Measurements from ENCODE around the gene SNTA1. TPM values are rescaled to one million over a fixed set of nuclear protein-coding genes. Genes with fewer than 3 reads are reported as not detected.
"Not testable (repeated sequence)": the region's sequence is repeated elsewhere in the genome, so short reads cannot be mapped to it uniquely, and the experiment has no call there.

SNTA1 gene
- total RNA-seq, 2 donors from 2014 or later: 2.2 to 3.7 TPM

DNA sequence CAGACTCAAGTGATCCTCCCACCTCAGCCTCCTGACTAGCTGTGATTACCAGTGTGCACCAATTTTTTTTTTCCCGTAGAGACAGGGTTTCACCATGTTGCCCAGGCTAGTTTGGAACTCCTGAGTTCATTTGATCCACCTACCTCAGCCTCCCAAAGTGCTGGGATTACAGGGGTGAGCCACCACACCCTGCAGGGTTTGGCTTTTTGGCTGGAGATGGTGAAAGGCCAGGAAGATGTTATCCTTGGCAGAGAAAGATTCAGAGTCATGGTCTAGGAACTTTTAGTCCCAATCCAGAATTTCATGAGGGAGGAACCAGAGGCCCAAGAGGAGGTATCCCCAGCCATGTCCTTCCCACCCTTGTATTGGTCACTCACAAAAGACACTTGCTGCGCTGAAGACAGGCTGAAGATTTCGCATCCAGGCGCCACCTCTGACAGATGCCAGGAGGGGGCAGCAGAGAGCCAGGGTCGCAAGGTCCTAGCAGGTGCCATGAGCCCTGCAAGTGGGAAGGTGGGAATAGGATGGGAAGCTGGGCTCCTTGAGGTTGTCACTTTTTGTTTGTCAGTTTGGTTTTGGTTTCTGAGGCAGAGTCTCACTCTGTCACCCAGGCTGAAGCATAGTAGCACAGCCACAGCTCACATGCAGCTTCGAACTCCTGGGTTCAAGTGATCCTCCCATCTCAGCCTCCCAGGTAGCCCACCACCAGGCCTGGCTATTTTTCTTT lies 13.5 kb upstream of the SNTA1 start:
- ATAC-seq (replicated peaks in 1 of 2) (peak; percentile 90 to 94), DNase-seq (peak; percentile 82 to 87)
- H3K27me3 Mint-ChIP-seq (ENCODE audit: low read depth); H3K36me3 Mint-ChIP-seq (ENCODE audit: insufficient read depth in 2 of 2); H3K4me1 Mint-ChIP-seq (ENCODE audit: low read depth); H3K4me3 Mint-ChIP-seq; H3K27ac Mint-ChIP-seq; H3K9me3 Mint-ChIP-seq: not testable (repeated sequence)

DNA sequence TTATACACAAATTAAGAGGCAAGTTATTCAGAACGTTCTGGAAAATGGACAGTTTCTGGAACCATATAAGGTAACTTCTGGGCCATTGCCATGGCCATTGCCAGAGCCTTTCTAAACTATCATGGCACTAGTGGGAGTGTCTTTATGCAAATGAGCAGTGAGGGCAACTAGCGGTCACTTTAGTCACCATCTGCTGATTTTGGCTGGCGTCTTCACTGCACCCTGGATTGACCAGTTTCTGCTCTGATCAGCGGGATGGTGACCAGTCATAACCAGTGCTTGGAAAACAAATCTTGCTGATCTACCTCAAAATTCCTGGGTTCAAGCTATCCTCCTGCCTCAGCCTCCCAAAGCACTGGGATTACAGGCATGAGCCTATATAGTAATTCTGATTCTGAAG lies 7.3 kb upstream of the SNTA1 start:
- H3K4me1 Mint-ChIP-seq (ENCODE audit: low read depth): no peaks in the 10 kb centered on the region
- H3K27me3 Mint-ChIP-seq (ENCODE audit: low read depth): no peaks in the 10 kb centered on the region
- DNase-seq: no peak
- H3K27ac Mint-ChIP-seq: no peak overlapping the region
- peaks cover 2% of the 10 kb centered on the region in 2 donors for H3K9me3 Mint-ChIP-seq
- no peak for ATAC-seq (replicated peaks in 1 of 2)
- H3K4me3 Mint-ChIP-seq: no peak overlapping the region
- peaks cover 0 to 1% of the 10 kb centered on the region in 2 donors for H3K36me3 Mint-ChIP-seq (ENCODE audit: insufficient read depth in 2 of 2)

DNA sequence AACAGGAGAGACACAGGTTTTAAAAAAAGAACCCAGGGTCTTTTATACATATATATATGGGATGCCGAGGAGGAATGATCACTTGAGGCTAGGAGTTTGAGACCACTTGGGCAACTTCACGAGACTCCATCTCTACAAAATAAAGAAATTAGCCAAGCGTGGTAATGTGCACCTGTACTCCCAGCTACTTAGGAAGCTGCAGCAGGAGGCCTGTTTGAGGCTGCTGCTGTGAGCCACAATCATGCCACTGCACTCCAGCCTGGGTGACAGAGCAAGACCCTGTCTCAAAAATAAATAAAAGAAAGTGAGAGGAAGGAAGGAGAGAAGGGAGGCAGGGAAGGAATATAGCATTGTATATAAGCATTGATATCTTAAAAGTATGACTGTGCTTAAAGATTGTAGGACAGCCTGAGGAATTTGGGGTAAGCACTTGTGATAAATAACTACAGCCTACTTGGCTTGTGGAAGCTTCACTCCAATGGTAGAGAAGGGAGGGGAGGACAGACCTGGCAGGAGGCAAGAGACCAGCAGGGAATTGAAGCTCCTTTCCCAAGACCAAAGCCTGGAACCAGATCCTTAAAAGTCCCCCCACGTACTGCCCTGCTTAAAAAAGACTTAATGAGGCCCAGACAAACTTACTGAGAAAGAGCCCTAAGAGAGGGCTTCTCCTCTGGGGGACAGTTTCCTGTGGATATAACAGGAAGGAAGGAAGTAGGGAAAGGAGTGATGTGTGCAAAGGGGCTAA lies 2.5 kb upstream of the SNTA1 start:
- peaks cover 17% of the 10 kb centered on the region for H3K4me1 Mint-ChIP-seq (ENCODE audit: low read depth)
- H3K27ac Mint-ChIP-seq: peak overlapping the region; percentile 46
- ATAC-seq (replicated peaks in 1 of 2) (no peak), DNase-seq (no peak)
- no peaks in the 10 kb centered on the region for H3K27me3 Mint-ChIP-seq (ENCODE audit: low read depth)
- H3K9me3 Mint-ChIP-seq: peaks cover 2% of the 10 kb centered on the region in 2 donors
- H3K4me3 Mint-ChIP-seq: no peak overlapping the region
- peaks cover 0 to 1% of the 10 kb centered on the region in 2 donors for H3K36me3 Mint-ChIP-seq (ENCODE audit: insufficient read depth in 2 of 2)

DNA sequence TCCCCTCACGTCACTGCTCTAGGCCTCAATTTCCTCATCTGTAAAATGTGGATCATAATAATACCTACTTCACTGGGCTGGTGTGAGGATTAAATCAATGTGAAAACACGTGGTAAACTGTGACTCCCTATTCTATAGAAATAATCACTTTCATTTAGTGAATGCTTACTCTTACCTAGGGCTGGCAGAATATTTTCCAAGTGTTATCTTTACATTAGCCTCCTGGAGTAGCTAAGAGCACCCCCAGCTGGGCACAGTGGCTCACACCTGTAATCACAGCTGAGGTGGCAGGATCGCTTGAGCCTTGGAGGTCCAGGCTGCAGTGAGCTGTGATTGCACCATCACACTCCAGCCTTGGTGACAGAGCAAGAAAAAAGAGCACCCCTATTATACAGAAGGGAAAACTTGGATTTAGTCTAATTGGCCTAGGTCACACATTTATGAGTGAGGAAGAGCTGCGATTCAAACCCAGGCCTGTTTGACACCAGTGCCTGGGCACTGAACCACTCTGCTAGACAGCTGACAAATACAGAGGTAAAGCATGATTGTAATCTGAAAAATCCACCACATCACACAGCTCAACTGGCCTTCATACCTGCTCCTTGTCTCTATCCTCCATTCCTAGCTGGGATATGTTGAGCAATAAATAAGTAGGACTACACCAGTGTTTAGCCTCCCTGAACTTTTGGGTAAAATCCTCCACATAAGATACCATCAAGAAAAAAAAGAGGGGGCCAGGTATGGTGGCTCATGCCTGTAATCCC lies 1.4 kb upstream of the SNTA1 start:
- DNase-seq: peak; percentile 21 to 47
- peak; percentile 12 to 14 for ATAC-seq (replicated peaks in 1 of 2)
- no peaks in the 10 kb centered on the region for H3K27me3 Mint-ChIP-seq (ENCODE audit: low read depth)
- peaks cover 17% of the 10 kb centered on the region for H3K4me1 Mint-ChIP-seq (ENCODE audit: low read depth)
- peaks cover 0 to 1% of the 10 kb centered on the region in 2 donors for H3K36me3 Mint-ChIP-seq (ENCODE audit: insufficient read depth in 2 of 2)
- peak overlapping the region; percentile 80 for H3K27ac Mint-ChIP-seq
- H3K9me3 Mint-ChIP-seq: peaks cover 2% of the 10 kb centered on the region in 2 donors
- peak overlapping the region; percentile 91 to 95 for H3K4me3 Mint-ChIP-seq

DNA sequence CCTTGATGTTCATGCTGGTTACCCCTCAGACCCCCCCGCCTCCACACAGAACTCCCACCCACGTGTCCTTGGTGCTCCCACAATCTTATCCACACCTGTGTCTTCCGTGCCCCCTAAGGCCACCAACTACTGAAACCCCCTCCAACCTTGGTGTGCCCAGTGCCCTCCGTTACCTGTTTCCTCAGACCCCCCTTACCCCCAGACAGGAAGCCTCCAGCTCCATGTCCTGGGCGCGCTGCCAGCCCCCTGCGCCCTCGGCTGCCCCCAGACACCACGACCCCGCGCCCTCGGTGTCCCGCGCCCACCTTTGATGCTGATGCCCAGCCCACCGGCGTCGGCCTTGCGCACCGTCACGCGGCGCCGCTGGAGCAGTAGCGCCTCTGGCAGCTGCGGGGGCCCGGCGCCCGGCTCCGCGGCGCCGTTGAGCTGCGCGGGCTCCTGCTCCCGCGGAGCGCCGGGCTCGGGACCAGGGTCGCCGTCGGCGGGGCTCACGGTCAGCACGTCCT lies 504 bp downstream of the SNTA1 start:
- Mint-ChIP-seq H3K9me3 (no peaks in the 10 kb centered on the region), H3K36me3 (ENCODE audit: insufficient read depth in 2 of 2) (no peaks in the 10 kb centered on the region), H3K4me1 (ENCODE audit: low read depth) (peaks cover 17% of the 10 kb centered on the region), H3K4me3 (peak overlapping the region; percentile 74 to 81), H3K27ac (no peak overlapping the region), H3K27me3 (ENCODE audit: low read depth) (no peaks in the 10 kb centered on the region)
- DNase-seq (no peak), ATAC-seq (replicated peaks in 1 of 2) (peak; percentile 26 to 33)

DNA sequence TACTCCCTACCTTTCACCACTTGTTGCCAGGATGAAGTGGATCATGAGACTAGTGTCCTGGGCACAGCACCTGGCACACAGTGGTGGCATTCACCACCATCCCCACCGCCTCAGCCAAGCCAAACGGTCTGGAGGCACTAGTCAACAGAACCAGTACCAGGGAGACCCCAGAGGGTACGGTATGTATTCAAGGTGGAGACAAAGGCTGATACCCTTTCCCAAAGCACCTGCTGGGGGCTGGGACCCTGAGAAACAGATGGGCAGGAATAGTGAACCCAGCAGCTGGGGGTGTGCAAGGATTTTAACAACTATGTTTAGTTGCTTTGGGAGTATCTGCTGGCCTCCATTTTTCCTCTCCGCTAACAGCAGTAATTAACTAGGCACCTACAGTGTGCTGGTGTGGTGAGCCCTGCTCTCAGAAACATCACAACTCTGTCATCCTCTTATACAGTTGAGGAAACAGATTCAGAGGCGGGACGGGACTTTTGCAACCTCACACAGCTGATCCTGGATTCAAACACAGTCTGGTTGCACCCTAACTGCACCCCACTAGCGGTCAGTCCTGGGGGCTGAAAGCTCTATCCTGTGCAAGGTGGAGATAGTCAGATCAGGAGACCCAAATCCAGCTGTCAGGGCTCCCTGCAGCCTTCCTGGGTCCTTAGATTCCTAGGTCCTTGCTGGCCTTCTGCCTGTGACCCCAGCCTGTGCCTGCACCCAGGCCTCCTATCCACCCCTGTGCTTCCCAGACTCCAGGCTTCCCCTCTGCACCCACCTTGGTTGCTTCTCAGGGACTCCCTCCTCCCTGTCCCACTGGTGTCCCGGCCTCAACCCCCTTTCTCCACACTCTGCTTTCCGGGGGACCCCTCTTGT lies 1.2 kb downstream of the SNTA1 start:
- Mint-ChIP-seq H3K27ac (no peak overlapping the region), H3K36me3 (ENCODE audit: insufficient read depth in 2 of 2) (no peaks in the 10 kb centered on the region), H3K4me1 (ENCODE audit: low read depth) (peaks cover 17% of the 10 kb centered on the region), H3K4me3 (peak overlapping the region; percentile 74 to 81), H3K27me3 (ENCODE audit: low read depth) (no peaks in the 10 kb centered on the region), H3K9me3 (no peaks in the 10 kb centered on the region)
- ATAC-seq (replicated peaks in 1 of 2) (no peak), DNase-seq (no peak)

DNA sequence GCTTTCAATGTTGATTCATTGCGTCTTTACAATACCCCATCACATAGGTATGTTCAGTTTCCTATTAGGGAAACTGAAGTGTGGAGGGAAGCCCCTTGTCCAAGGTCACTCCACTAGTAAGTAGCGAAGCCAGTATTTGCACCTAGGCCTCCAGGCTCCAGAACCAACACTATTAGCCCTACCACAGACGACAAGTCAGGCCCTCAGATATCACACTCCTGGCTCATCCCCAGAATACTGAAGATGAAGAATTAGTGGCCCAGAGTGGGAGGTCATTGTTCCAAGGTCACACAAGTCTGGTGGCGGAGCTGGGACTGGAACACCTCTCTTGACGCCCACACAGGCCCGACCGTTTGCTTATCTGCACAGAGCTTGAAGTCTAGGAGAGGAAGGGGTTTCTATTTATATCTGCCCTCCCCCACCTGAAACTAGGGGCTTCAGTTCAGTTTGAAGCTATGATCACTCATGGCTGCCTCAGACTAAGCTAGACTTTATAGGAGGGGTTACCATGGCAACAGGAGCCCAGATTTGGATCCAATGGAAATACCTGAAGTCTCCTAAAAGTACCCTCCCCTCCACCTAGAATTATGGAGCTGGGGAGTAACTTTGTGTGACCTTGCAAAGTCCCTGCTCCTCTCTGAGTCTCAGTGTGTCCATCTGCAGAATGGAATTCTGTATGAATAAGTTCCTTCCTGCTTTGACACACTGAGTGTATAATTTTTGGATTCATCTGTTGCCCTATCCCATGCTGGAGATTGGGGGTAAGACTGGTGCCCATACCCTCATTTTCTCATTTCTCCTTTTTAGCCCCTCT lies 2.2 kb downstream of the SNTA1 start:
- Mint-ChIP-seq H3K9me3 (no peaks in the 10 kb centered on the region), H3K27ac (no peak overlapping the region), H3K27me3 (ENCODE audit: low read depth) (no peaks in the 10 kb centered on the region), H3K4me3 (peak overlapping the region in 1 of 2 donors; percentile 31), H3K4me1 (ENCODE audit: low read depth) (peaks cover 17% of the 10 kb centered on the region), H3K36me3 (ENCODE audit: insufficient read depth in 2 of 2) (no peaks in the 10 kb centered on the region)
- DNase-seq (no peak), ATAC-seq (replicated peaks in 1 of 2) (no peak)

DNA sequence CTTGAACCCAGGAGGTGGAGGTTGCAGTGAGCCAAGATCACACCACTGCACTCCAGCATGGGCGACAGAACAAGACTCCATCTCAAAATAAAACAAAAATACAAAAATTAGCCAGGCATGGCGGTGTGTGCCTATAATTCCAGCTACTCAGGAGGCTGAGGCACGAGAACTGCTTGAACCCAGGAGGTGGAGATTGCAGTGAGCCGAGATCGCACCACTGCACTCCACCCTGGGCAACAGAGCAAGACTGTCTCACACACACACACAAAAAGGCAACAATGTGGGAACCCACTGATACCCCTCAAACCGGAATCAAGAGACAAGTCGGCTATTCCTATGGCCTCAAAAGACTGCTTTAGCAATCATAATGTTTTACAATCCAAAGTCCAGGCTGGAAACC lies 3.0 kb downstream of the SNTA1 start:
- H3K27ac Mint-ChIP-seq; ATAC-seq (replicated peaks in 1 of 2); H3K4me3 Mint-ChIP-seq; H3K36me3 Mint-ChIP-seq (ENCODE audit: insufficient read depth in 2 of 2); H3K27me3 Mint-ChIP-seq (ENCODE audit: low read depth); H3K9me3 Mint-ChIP-seq; DNase-seq: not testable (repeated sequence)
- H3K4me1 Mint-ChIP-seq (ENCODE audit: low read depth): peaks cover 17% of the 10 kb centered on the region

DNA sequence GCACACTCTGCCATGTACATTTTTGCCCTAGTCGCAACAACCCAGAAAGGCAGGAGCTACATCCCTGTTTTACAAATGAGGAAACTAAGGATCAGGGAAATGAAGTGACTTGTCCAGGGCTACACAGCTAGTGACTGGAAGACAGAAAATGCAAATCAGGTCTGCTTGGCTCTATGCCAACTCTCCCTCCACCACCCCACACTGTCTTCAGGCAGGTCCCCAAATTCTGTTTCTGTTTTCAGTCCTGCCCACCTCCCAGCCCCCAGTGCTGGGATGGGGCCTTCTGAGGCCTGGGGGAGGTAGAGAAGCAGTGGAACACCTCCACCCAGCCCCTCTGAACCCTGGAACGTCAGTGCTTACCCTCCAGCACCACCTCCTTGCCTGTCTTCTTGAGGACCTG lies 5.1 kb downstream of the SNTA1 start:
- Mint-ChIP-seq H3K9me3 (no peaks in the 10 kb centered on the region), H3K4me3 (no peak overlapping the region), H3K4me1 (ENCODE audit: low read depth) (no peaks in the 10 kb centered on the region), H3K27me3 (ENCODE audit: low read depth) (no peaks in the 10 kb centered on the region), H3K36me3 (ENCODE audit: insufficient read depth in 2 of 2) (no peaks in the 10 kb centered on the region), H3K27ac (no peak overlapping the region)
- DNase-seq: no peak
- ATAC-seq (replicated peaks in 1 of 2): no peak

DNA sequence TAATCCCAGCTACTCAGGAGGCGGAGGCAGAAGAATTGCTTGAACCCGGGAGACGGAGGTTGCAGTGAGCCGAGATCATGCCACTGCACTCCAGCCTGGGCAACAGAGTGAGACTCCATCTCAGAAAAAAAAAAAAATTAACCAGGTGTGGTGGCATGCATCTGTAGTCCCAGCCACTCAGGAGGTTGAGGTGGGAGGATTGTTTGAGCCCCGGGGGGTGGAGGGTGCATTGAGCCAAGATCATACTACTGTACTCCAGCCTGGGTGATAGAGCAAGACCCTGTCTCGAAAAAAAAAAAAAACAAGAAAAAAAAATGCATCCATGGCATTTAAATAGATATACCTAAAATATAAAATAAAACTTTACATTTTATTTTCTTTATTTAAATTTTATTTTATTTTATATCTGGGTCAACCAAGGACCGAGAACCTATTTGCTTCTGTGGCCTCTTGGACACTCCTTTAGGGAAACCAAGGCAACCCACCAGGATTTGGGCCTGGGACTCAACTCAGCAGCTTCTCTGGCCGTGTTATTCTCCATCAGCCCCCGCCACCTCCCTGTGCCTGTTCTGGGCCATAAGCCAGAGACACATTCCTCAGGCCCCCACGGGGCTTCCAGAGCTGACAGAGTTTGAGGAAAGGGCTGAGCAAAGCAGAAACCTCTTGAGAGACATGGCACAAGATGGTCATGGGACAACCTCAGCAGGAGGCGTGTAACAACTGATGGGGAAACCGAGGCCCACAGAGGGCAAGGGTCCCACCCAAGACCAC lies 6.2 kb downstream of the SNTA1 start:
- no peaks in the 10 kb centered on the region for H3K27me3 Mint-ChIP-seq (ENCODE audit: low read depth)
- ATAC-seq (replicated peaks in 1 of 2): no peak
- no peaks in the 10 kb centered on the region for H3K4me1 Mint-ChIP-seq (ENCODE audit: low read depth)
- H3K4me3 Mint-ChIP-seq: no peak overlapping the region
- no peaks in the 10 kb centered on the region for H3K9me3 Mint-ChIP-seq
- DNase-seq: no peak
- H3K36me3 Mint-ChIP-seq (ENCODE audit: insufficient read depth in 2 of 2): no peaks in the 10 kb centered on the region
- H3K27ac Mint-ChIP-seq: no peak overlapping the region

DNA sequence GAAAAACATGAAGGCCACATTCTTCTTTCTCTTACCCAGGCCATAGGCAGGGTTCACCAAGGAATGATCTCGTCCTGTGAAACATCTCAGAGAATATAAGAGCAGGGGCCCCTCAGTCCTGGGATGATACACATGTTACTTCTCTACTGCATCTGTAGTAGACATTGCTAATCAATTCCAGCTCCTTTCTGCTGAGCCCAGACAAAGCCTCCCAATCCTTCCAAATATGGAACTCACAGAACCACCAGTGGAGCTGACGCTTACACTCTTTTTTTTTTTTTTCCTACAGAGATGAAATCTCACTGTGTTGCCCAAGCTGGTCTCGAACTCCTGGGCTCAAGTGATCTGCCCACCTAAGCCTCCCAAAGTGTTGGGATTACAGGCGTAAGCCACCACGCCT lies 9.1 kb downstream of the SNTA1 start:
- H3K4me1 Mint-ChIP-seq (ENCODE audit: low read depth): no peaks in the 10 kb centered on the region
- H3K9me3 Mint-ChIP-seq: no peaks in the 10 kb centered on the region
- no peaks in the 10 kb centered on the region for H3K27me3 Mint-ChIP-seq (ENCODE audit: low read depth)
- no peak overlapping the region for H3K4me3 Mint-ChIP-seq
- no peaks in the 10 kb centered on the region for H3K36me3 Mint-ChIP-seq (ENCODE audit: insufficient read depth in 2 of 2)
- ATAC-seq (replicated peaks in 1 of 2) (no peak), DNase-seq (no peak)
- no peak overlapping the region for H3K27ac Mint-ChIP-seq

Measured in activated T-cell treated with anti-CD3 and anti-CD28 coated beads, Interleukin-2, amount 50 U/mL, for 72 hours (primary cell).